Trophoblast cell (in vitro differentiated cells and primary cell): ENCODE measurements around the gene CASP10. TPM values are rescaled to one million over a fixed set of nuclear protein-coding genes. Genes with fewer than 3 reads are reported as not detected.

ENCODE experiments used
- DNase-seq, 2 donors: peaks; one replicate each; pipeline ENCODE4 v3.0.0-alpha.2; 2016
- H2AFZ ChIP-seq: 2 replicates; pipeline ENCODE4 v1.6.1; 2013; ENCODE audit warnings: low read length, moderate library complexity, mild to moderate bottlenecking; ENCODE audit not compliant: insufficient read depth, poor library complexity
- H2AK5ac ChIP-seq: 2 replicates; pipeline ENCODE4 v1.6.1; 2013; ENCODE audit warnings: mild to moderate bottlenecking, low read length
- H2BK120ac ChIP-seq: 2 replicates; pipeline ENCODE4 v1.6.1; 2013; ENCODE audit warnings: low read length, mild to moderate bottlenecking, moderate library complexity; ENCODE audit not compliant: insufficient read depth, poor library complexity
- H2BK12ac ChIP-seq: 2 replicates; pipeline ENCODE4 v1.6.1; 2013; ENCODE audit warnings: mild to moderate bottlenecking, low read length, moderate library complexity
- H2BK5ac ChIP-seq: 2 replicates; pipeline ENCODE4 v1.6.1; 2013; ENCODE audit warnings: low read length, low read depth, moderate library complexity, mild to moderate bottlenecking; ENCODE audit not compliant: poor library complexity
- H3K14ac ChIP-seq: 2 replicates; pipeline ENCODE4 v1.6.1; 2013; ENCODE audit warnings: mild to moderate bottlenecking, low read length
- H3K18ac ChIP-seq: 2 replicates; pipeline ENCODE4 v1.6.1; 2013; ENCODE audit warnings: mild to moderate bottlenecking, low read length
- H3K23ac ChIP-seq: 2 replicates; pipeline ENCODE4 v1.6.1; 2013; ENCODE audit warnings: low read length
- H3K27ac ChIP-seq: 2 replicates; pipeline ENCODE4 v1.5.1; 2013; ENCODE audit warnings: low read depth, mild to moderate bottlenecking, inconsistent platforms, low read length, moderate library complexity
- H3K27me3 ChIP-seq: 2 replicates; pipeline ENCODE4 v1.6.1; 2013; ENCODE audit warnings: inconsistent platforms, mild to moderate bottlenecking, low read length, moderate library complexity; ENCODE audit not compliant: insufficient read depth
- H3K36me3 ChIP-seq, 2 experiments: 1 replicate in 1 of 2; 2 replicates in 1 of 2; pipeline ENCODE4 v1.6.1; 2013; ENCODE audit warnings: low read length in 2 of 2, mild to moderate bottlenecking in 2 of 2, moderate library complexity in 1 of 2; ENCODE audit not compliant: insufficient read depth in 2 of 2, control insufficient read depth in 1 of 2
- H3K4ac ChIP-seq: 2 replicates; pipeline ENCODE4 v1.6.1; 2013; ENCODE audit warnings: low read depth, mild to moderate bottlenecking, low read length, moderate library complexity
- H3K4me1 ChIP-seq, 2 experiments: 1 replicate in 1 of 2; 2 replicates in 1 of 2; pipeline ENCODE4 v1.6.1; 2013; ENCODE audit warnings: low read length in 2 of 2, mild to moderate bottlenecking in 2 of 2, moderate library complexity in 1 of 2; ENCODE audit not compliant: insufficient read depth in 2 of 2, control insufficient read depth in 1 of 2
- H3K4me2 ChIP-seq: 2 replicates; pipeline ENCODE4 v1.6.1; 2013; ENCODE audit warnings: inconsistent platforms, mild to moderate bottlenecking, low read length, moderate library complexity
- H3K4me3 ChIP-seq: 2 replicates; pipeline ENCODE4 v1.5.1; 2013; ENCODE audit warnings: mild to moderate bottlenecking, low read depth, low read length, inconsistent platforms
- H3K79me1 ChIP-seq: one replicate; pipeline ENCODE4 v1.6.1; 2013; ENCODE audit warnings: low read length
- H3K79me2 ChIP-seq: 2 replicates; pipeline ENCODE4 v1.6.1; 2013; ENCODE audit warnings: low read length, mild to moderate bottlenecking; ENCODE audit not compliant: control insufficient read depth, insufficient read depth, poor library complexity
- H3K9ac ChIP-seq: 2 replicates; pipeline ENCODE4 v1.6.1; 2013; ENCODE audit warnings: mild to moderate bottlenecking, low read length
- H3K9me3 ChIP-seq: 2 replicates; pipeline ENCODE4 v1.6.1; 2013; ENCODE audit warnings: low read depth, mild to moderate bottlenecking, control low read depth, inconsistent platforms, low read length; ENCODE audit not compliant: insufficient read depth
- H4K12ac ChIP-seq: 2 replicates; pipeline ENCODE4 v1.6.1; 2013; ENCODE audit warnings: low read depth, mild to moderate bottlenecking, low read length, moderate library complexity
- H4K8ac ChIP-seq: 2 replicates; pipeline ENCODE4 v1.6.1; 2013; ENCODE audit warnings: low read depth, mild to moderate bottlenecking, low read length, moderate library complexity
- H4K91ac ChIP-seq: one replicate; pipeline ENCODE4 v1.6.1; 2013; ENCODE audit warnings: low read depth, mild to moderate bottlenecking, low read length, moderate library complexity
- WGBS: extraction: QIAGEN DNeasy Blood & Tissue Kit; methylation state at CpG from one replicate; pipeline ENCODE4 v1.1.7; 2013; ENCODE audit warnings: missing lambda C conversion rate; ENCODE audit not compliant: insufficient read length, insufficient coverage; ENCODE audit errors: extremely low coverage; 5-methylcytosine and 5-hydroxymethylcytosine counted together
- polyA plus RNA-seq: library from polyadenylated mRNA; stranded (reverse); fragments of 200-250 nt; gene quantifications from 2 replicates; pipeline ENCODE4 v1.2.3, GENCODE V29; 2013

The CASP10 gene
- polyA plus RNA-seq, result 0.24 and 0.29 TPM in 2 replicates

- no peak within 1 kb of the TSS for H4K8ac ChIP-seq
- no peak within 1 kb of the TSS for H2BK5ac ChIP-seq
- no CpG with 5 or more reads among the region's 11 CpGs for WGBS
These were observed at the start of gene CASP10 for GRCh38 chr2:201182650-201183364. CASP10 (plus strand) TSS chr2:201183141; CDS start chr2:201185778, 2,637 bp downstream.

GRCh38 chr2:201135386-201135785 is 47.6 kb upstream of the CASP10 start:
- DNase-seq, result no peak
- peaks cover 3% of the 10 kb centered on the region for H3K79me1 ChIP-seq
- WGBS, result no CpG with 5 or more reads among the region's 4 CpGs

More at GRCh38 chr2:201182650-201183364, at the start of gene CASP10:
- Histone ChIP-seq H3K36me3 (no peaks in the 10 kb centered on the region), H3K18ac (no peak within 1 kb of the TSS), H3K27me3 (no peaks in the 10 kb centered on the region), H2BK12ac (no peak within 1 kb of the TSS), H4K12ac (no peak within 1 kb of the TSS), H2BK120ac (no peak within 1 kb of the TSS), H3K4me2 (peak within 1 kb of the TSS; percentile 24), H3K23ac (no peak within 1 kb of the TSS), H3K27ac (no peak within 1 kb of the TSS), H2AFZ (no peak within 1 kb of the TSS), H3K4ac (no peak within 1 kb of the TSS), H4K91ac (no peak within 1 kb of the TSS), H3K4me1 (no peaks in the 10 kb centered on the region), H3K79me2 (no peaks in the 10 kb centered on the region), H3K79me1 (no peaks in the 10 kb centered on the region), H3K9me3 (peaks cover 8% of the 10 kb centered on the region), H3K4me3 (no peak within 1 kb of the TSS), H2AK5ac (no peak within 1 kb of the TSS), H3K9ac (no peak within 1 kb of the TSS), H3K14ac (no peak within 1 kb of the TSS)
- peak; percentile 27 to 67 for DNase-seq

GRCh38 chr2:201136889-201137321 is 46.0 kb upstream of the CASP10 start:
- no peak overlapping the region for H3K9ac ChIP-seq
- H3K9me3 ChIP-seq, result no peaks in the 10 kb centered on the region
- no peak overlapping the region for H2AFZ ChIP-seq
- H3K36me3 ChIP-seq, result peaks cover 5 to 12% of the 10 kb centered on the region in 2 experiments
- no peak overlapping the region for H4K91ac ChIP-seq
- no peaks in the 10 kb centered on the region for H3K27me3 ChIP-seq
- H3K18ac ChIP-seq, result peak overlapping the region; percentile 55
- H3K23ac ChIP-seq, result no peak overlapping the region
- H3K27ac ChIP-seq, result no peak overlapping the region
- no peak overlapping the region for H2BK120ac ChIP-seq
- H3K14ac ChIP-seq, result no peak overlapping the region
- H4K12ac ChIP-seq, result no peak overlapping the region
- H3K79me1 ChIP-seq, result peaks cover 3% of the 10 kb centered on the region
- H2BK5ac ChIP-seq, result no peak overlapping the region
- no peaks in the 10 kb centered on the region for H3K79me2 ChIP-seq
- H3K4me2 ChIP-seq, result no peak overlapping the region
- H2AK5ac ChIP-seq, result no peak overlapping the region
- H3K4ac ChIP-seq, result no peak overlapping the region
- peak overlapping the region; percentile 73 for H2BK12ac ChIP-seq
- DNase-seq, result peak; percentile 41 to 54
- no CpG with 5 or more reads among the region's 3 CpGs for WGBS
- peak overlapping the region; percentile 43 for H4K8ac ChIP-seq
- H3K4me3 ChIP-seq, result no peak overlapping the region
- peaks cover 13% of the 10 kb centered on the region in 2 experiments for H3K4me1 ChIP-seq

More at GRCh38 chr2:201135386-201135785, 47.6 kb upstream of the CASP10 start:
- H3K27me3 ChIP-seq, result no peaks in the 10 kb centered on the region
- no peak overlapping the region for H3K14ac ChIP-seq
- H3K4me2 ChIP-seq, result no peak overlapping the region
- H3K79me2 ChIP-seq, result no peaks in the 10 kb centered on the region
- no peak overlapping the region for H3K4ac ChIP-seq
- no peak overlapping the region for H2AK5ac ChIP-seq
- peaks cover 13 to 15% of the 10 kb centered on the region in 2 experiments for H3K4me1 ChIP-seq
- H2BK5ac ChIP-seq, result no peak overlapping the region
- H4K91ac ChIP-seq, result no peak overlapping the region
- no peak overlapping the region for H3K4me3 ChIP-seq
- H4K12ac ChIP-seq, result no peak overlapping the region
- no peak overlapping the region for H2AFZ ChIP-seq
- H4K8ac ChIP-seq, result no peak overlapping the region
- H2BK12ac ChIP-seq, result no peak overlapping the region
- H3K9ac ChIP-seq, result no peak overlapping the region
- no peak overlapping the region for H3K27ac ChIP-seq
- no peaks in the 10 kb centered on the region for H3K9me3 ChIP-seq
- H3K36me3 ChIP-seq, result peaks cover 5 to 12% of the 10 kb centered on the region in 2 experiments
- no peak overlapping the region for H3K18ac ChIP-seq
- H2BK120ac ChIP-seq, result no peak overlapping the region
- no peak overlapping the region for H3K23ac ChIP-seq

- H3K36me3 ChIP-seq, result peaks cover 5 to 12% of the 10 kb centered on the region in 2 experiments
- no peak overlapping the region for H2AFZ ChIP-seq
- H2BK12ac ChIP-seq, result no peak overlapping the region
- no peak overlapping the region for H3K4me2 ChIP-seq
- no peak overlapping the region for H2AK5ac ChIP-seq
- no peaks in the 10 kb centered on the region for H3K79me2 ChIP-seq
- H3K9ac ChIP-seq, result no peak overlapping the region
- H3K9me3 ChIP-seq, result no peaks in the 10 kb centered on the region
- no peak overlapping the region for H3K27ac ChIP-seq
- H4K91ac ChIP-seq, result no peak overlapping the region
- H3K4me3 ChIP-seq, result no peak overlapping the region
- H3K18ac ChIP-seq, result no peak overlapping the region
- no peak overlapping the region for H2BK5ac ChIP-seq
- H3K27me3 ChIP-seq, result no peaks in the 10 kb centered on the region
- no CpG with 5 or more reads among the region's 28 CpGs for WGBS
- H3K23ac ChIP-seq, result no peak overlapping the region
- peak; percentile 86 to 88 for DNase-seq
- no peak overlapping the region for H4K12ac ChIP-seq
- peaks cover 3% of the 10 kb centered on the region for H3K79me1 ChIP-seq
- H4K8ac ChIP-seq, result no peak overlapping the region
- no peak overlapping the region for H3K4ac ChIP-seq
- H3K4me1 ChIP-seq, result peaks cover 13% of the 10 kb centered on the region in 2 experiments
- no peak overlapping the region for H3K14ac ChIP-seq
- H2BK120ac ChIP-seq, result no peak overlapping the region
These were observed 45.2 kb upstream of the CASP10 start for GRCh38 chr2:201137505-201138400.
